ENCODE results near the gene JOSD2.

Gene JOSD2

GRCh38 chr19:50511069-50511822, at the start of gene JOSD2:
JOSD2 (minus strand) TSS chr19:50511191; CDS start chr19:50510431, 760 bp downstream.
- DNase-seq (ENCODE audit: low read depth) = peak; percentile 98

GRCh38 chr19:50559636-50560035, 48.6 kb upstream of the JOSD2 start:
- no peak for DNase-seq (ENCODE audit: low read depth)

GRCh38 chr19:50558449-50558848, 47.5 kb upstream of the JOSD2 start:
- DNase-seq (ENCODE audit: low read depth) = no peak

GRCh38 chr19:50558039-50558438, 47.0 kb upstream of the JOSD2 start:
- DNase-seq (ENCODE audit: low read depth) = no peak

- DNase-seq (ENCODE audit: low read depth) = no peak
These were observed 46.1 kb upstream of the JOSD2 start for GRCh38 chr19:50557009-50557613.

GRCh38 chr19:50556282-50557008, 45.5 kb upstream of the JOSD2 start:
- DNase-seq (ENCODE audit: low read depth) = peak; percentile 61

- DNase-seq (ENCODE audit: low read depth) = no peak
These were observed 44.7 kb upstream of the JOSD2 start for GRCh38 chr19:50555450-50556281.

- no peak for DNase-seq (ENCODE audit: low read depth)
These were observed 44.0 kb upstream of the JOSD2 start for GRCh38 chr19:50555033-50555432.

GRCh38 chr19:50554212-50554611, 43.2 kb upstream of the JOSD2 start:
- no peak for DNase-seq (ENCODE audit: low read depth)

GRCh38 chr19:50553134-50553703, 42.2 kb upstream of the JOSD2 start:
- DNase-seq (ENCODE audit: low read depth) = no peak

GRCh38 chr19:50552540-50552939, 41.5 kb upstream of the JOSD2 start:
- DNase-seq (ENCODE audit: low read depth) = no peak

GRCh38 chr19:50551715-50552187, 40.8 kb upstream of the JOSD2 start:
- no peak for DNase-seq (ENCODE audit: low read depth)

- DNase-seq (ENCODE audit: low read depth) = no peak
These were observed 40.2 kb upstream of the JOSD2 start for GRCh38 chr19:50551034-50551714.

- DNase-seq (ENCODE audit: low read depth) = no peak
These were observed 39.6 kb upstream of the JOSD2 start for GRCh38 chr19:50550594-50550966.

GRCh38 chr19:50549927-50550593, 39.1 kb upstream of the JOSD2 start:
- DNase-seq (ENCODE audit: low read depth) = no peak

GRCh38 chr19:50549059-50549926, 38.3 kb upstream of the JOSD2 start:
- no peak for DNase-seq (ENCODE audit: low read depth)

- DNase-seq (ENCODE audit: low read depth) = no peak
These were observed 37.4 kb upstream of the JOSD2 start for GRCh38 chr19:50548191-50549058.

- no peak for DNase-seq (ENCODE audit: low read depth)
These were observed 36.6 kb upstream of the JOSD2 start for GRCh38 chr19:50547385-50548190.

Data from stimulated activated CD4-positive, alpha-beta T cell treated with anti-CD3 and anti-CD28 coated beads, Interleukin-2, amount 100 ng/mL, for 4 hours (primary cell).